HG02943 (cell line): ENCODE results near the gene MTHFD1.

Source experiments
- ATAC-seq: cut with Tn5 transposase; IDR thresholded peaks from one replicate; pipeline ENCODE4 v1.9.1; 2021; ENCODE audit warnings: mild to moderate bottlenecking, low read depth, moderate library complexity; ENCODE audit not compliant: unreplicated experiment

Gene MTHFD1

DNA sequence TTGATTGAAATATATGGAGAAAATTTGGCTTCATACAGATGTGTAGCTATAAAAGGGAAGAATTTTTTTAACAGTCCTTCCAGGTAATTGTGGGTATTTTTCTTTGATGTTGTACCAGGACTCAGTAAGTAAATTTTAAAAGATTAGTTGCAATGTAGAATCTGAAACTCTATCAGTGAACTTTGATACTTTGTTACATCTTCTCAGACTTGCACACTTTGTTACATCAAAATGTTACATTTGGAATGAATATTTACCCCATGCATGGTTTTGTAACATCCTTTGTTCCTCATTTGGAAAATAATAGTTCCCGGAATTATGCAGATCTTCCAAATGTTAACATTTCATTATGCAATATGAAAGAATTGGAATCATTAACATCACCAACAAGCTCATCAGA, 13.8 kb downstream of the MTHFD1 start:
- no peak for ATAC-seq

DNA sequence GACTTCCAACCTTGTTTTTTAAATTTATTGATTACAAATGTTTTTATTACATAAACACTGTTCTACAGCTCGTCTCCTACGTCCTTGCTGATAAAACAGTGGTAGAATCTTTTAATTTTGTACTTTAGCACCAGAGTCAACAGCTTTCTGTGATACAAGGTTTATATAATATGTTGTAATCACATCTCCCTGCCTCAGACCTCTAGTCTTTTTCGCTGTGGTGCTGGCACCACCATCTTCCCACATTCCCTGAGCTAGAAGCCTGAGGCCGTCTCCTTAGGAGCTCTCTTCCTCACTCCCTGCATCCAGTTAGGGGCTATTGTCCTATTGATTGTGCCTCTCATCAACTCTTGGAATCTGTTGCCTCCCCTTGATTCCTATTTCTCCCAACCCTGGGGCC, 17.1 kb downstream of the MTHFD1 start:
- no peak for ATAC-seq

DNA sequence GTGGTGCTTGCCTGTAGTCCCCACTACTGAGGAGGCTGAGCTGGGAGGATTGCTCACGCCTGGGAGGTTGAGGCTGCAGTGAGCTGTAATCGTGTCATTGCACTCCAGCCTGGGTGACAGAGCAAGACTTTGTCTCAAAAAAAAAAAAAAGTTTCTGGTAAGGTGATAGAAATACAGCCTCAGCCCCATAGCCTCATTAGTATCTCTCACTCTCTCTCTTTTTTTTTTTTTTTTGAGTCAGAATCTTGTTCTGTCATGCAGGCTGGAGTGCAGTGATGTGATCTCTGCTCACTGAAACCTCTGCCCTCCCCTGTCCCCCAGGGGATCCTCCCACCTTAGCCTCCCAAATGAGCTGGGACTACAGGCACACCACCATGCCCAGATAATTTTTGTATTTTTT, 19.2 kb downstream of the MTHFD1 start:
- ATAC-seq = no peak

GRCh38 chr14:64409126-64409920, 21.2 kb downstream of the MTHFD1 start:
- ATAC-seq = no peak

- no peak for ATAC-seq
Measured at GRCh38 chr14:64410084-64410774, 22.1 kb downstream of the MTHFD1 start.

DNA sequence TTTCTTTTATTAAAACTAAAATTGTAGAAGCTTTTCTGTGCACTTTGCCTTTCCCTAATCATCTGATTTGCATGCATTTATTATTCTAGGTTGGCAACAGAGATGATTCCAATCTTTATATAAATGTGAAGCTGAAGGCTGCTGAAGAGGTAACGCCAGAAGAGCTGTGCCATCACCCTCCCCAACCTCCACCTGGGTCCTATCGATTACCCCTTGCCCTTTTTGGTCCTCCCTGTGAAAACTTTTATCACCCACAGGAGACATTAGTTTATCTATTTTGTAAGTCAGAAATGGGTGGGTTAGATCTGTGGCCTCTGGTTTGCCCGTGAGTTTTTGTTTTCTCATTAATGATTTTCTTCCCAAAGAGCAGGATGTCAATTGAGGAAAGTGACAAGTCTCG, 22.8 kb downstream of the MTHFD1 start:
- no peak for ATAC-seq

GRCh38 chr14:64412237-64412636, 24.1 kb downstream of the MTHFD1 start:
- ATAC-seq = no peak

GRCh38 chr14:64416348-64416932, 28.3 kb downstream of the MTHFD1 start:
- ATAC-seq = no peak

GRCh38 chr14:64417055-64417770, 29.1 kb downstream of the MTHFD1 start:
- ATAC-seq = no peak

DNA sequence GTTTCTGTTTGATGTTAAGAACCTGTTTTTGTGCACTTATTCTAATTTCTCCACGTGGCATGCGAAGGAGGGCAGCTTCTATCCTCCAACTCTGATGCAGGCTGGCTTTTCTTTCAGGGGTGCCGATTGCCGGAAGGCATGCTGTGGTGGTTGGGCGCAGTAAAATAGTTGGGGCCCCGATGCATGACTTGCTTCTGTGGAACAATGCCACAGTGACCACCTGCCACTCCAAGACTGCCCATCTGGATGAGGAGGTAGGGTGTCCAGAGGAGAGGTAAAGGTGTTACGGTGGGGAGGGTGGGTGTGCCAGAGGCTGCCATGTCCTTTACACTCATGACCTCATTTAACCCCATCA, 29.6 kb downstream of the MTHFD1 start:
- ATAC-seq = no peak

GRCh38 chr14:64419003-64419402, 30.9 kb downstream of the MTHFD1 start:
- no peak for ATAC-seq

GRCh38 chr14:64421166-64421565, 33.0 kb downstream of the MTHFD1 start:
- ATAC-seq = no peak

GRCh38 chr14:64422005-64422404, 33.9 kb downstream of the MTHFD1 start:
- no peak for ATAC-seq

GRCh38 chr14:64422756-64423155, 34.6 kb downstream of the MTHFD1 start:
- no peak for ATAC-seq

DNA sequence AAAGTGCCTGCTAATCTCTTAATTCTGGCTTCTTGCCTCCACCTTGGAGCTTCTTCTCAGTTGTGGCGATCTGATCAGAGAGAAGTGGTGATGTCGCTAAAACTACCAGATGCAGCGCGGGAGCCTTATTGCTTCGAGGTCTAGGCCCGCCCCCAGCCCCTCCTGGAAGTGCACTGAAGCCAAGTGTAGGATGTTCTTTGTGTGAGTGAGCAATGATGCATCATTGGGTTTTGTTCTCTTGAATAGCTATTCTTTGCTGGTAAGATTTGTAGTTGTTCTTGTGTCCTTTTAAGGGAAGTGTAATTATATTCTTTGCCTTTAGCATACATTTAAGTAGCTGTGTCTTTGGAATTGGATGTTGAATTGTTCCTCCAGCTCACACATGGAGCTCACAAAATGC, 35.8 kb downstream of the MTHFD1 start:
- no peak for ATAC-seq

- ATAC-seq = no peak
Measured at GRCh38 chr14:64434528-64434927, 46.4 kb downstream of the MTHFD1 start.

GRCh38 chr14:64438181-64438841, 50.2 kb downstream of the MTHFD1 start:
- ATAC-seq = no peak

GRCh38 chr14:64439141-64439540, 51.0 kb downstream of the MTHFD1 start:
- no peak for ATAC-seq

DNA sequence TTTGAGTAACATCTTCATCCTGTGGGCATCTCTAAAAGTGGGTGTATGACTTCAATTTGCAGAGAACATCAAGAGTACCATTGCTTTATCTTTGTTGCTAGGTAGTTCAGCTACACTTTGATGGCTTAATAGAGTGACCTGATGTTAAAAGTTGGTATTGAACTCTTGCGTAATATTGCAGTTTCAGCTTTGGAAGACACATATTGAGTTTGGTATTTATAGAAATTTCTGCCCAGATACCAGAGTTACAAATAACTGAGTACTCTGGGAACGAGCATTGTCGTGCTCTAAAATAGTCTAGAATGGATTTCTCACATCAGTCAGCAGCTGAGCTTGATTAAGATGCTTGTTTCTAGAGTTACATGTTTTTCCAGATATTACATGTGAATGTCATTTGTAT, 52.3 kb downstream of the MTHFD1 start:
- ATAC-seq = no peak

DNA sequence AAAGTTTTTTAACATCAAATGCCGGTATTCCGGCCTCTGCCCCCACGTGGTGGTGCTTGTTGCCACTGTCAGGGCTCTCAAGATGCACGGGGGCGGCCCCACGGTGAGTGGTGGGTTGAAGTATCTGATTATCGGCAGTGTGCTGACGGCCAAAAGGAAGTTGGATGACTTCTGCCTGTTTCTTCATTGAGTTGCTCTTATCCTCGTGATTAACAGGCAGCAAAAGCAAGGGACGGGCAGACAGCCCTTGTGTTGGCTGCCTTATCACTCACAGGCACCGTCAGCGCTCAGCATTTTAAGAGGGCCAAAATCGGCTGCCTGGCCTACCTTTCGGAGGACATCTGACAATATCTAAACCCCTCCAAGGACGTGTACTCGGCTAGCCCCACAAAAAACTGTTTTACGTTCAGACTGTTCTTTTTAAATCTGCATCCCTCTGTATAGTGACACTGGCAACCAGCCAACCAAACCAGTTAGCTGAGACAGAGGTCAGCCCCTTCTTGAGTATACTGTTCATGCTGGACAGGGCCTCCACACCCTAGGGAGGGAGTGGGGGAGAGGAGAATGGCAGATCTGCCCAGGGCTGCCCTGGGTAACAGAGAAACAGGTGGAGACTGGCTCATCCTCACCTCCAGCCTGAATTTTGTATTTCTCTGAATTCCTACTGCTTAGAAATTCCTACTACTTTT, 54.3 kb downstream of the MTHFD1 start:
- no peak for ATAC-seq
